NCI-H82 treated with DMSO at 0.1 percent for 48 hours (cell line): ENCODE measurements around the gene NES.

ENCODE experiments used
- DNase-seq: peaks from one replicate; lab custom pipeline; 2025; ENCODE audit not compliant: unreplicated experiment; lab: John Stamatoyannopoulos, UW

Gene NES

GRCh38 chr1:156705321-156705917, 28.2 kb upstream of the NES start, which contains the start of gene CRABP2:
Gene CRABP2 (minus strand): TSS chr1:156705583. CDS start chr1:156705446, 137 bp downstream.
- DNase-seq: peak; percentile 88

GRCh38 chr1:156704930-156705320, 27.7 kb upstream of the NES start:
- no peak for DNase-seq

DNA sequence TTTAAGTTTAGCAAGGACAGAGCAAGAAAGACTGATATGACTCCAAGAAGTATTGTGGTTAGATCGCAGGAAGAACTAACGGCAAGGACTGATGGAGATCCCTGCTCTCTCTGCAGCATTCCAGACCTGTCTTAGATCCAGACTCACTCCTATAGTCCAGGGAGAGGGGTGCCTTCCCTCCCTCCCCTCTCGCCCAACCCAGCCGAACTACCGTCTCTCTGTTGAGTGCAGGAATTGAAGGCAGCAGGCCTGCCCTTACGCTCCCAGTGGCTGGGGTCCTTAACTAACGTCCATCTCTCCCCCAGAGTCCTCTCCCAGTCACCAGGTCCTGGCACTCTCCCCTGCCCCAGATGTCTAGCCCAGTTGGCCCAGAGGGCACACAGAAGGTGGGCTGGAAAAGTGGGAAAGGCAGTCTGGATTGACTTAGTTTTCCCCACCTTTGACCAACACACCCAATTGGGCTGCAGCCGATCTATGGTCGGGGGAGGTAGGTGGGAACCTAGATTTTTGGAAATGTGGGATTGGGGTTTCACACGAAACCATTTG, 27.0 kb upstream of the NES start:
- DNase-seq: no peak

DNA sequence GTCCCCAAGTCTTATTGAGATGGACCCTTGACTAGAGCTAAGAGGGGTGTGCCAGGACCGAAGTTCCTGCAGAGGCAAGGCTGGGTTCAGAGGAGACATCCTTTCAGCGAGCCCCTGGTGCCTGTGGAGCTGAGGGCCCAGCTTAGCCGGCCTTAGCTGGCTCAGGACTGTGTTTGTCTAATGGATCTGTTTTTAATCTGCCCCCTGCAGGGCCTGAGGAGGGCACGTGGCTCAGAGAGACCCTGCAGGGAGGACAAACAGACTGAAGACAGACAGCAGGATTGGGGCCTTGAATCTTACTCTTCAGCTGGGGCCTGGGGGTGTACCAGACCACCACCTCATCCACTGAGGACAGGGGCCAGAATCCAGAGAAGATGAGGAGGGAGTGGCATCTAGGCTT, 26.5 kb upstream of the NES start:
- peak; percentile 80 for DNase-seq

DNA sequence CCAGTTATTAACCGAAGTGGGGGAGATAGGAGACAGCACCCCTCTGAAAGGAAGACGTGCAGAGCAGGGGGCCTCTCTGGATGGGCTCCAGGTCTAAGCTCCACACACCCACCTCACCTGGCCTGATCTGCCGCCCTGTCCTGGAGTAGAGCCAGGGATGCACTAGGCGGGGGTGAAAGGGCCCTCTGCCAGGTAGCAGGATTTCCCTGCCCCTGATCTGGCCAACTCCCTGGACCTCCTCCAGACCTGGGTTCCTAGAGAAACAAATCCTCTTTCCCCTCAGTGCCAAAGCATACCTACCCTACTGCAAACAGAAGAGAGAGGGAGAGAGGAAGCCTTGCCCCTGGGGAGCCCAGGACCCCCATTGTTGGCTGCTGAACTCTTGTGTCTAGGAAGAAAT, 26.1 kb upstream of the NES start:
- no peak for DNase-seq

- no peak for DNase-seq
Observed at GRCh38 chr1:156700736-156701531, 23.7 kb upstream of the NES start.

DNA sequence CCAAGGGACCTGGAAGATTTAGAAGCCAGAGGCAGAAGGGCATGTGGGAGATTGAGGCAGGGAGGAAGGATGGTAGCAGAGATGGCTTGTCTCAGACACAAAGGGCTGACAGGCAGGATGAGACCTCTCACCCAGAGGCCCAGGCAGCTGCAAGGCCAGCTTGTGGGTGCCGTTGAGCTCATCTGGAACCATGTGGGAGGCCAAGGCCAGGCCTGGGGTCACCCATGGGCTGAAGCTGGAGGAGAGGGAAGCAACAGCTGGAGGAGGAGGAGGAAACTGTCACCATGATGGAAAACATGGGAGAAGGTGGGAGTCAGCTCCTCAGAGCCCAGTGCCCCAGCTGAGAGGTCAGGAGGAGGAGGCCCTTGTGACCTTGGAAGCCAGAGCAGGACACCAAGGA, 21.8 kb upstream of the NES start:
- DNase-seq: no peak

DNA sequence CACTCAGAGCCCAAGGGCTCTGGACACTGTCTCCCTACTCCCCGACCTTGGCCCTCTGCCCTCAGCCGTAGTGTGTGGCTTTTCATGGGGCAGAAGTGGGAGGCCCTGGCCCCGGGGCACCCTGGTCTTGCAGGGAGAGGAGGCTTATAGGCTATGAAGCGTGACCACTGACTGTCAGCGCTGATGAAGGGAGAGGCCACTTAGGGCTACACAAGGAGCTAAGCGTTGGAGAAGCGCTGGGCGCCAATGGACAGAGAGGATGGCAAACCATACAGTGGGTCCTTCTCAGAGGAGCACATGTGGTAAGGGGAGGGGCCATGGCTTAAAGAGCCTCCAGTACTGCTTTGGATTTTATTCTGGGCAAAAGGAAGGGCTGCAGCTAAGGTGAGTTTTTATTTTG, 20.3 kb upstream of the NES start:
- peak; percentile 30 for DNase-seq

DNA sequence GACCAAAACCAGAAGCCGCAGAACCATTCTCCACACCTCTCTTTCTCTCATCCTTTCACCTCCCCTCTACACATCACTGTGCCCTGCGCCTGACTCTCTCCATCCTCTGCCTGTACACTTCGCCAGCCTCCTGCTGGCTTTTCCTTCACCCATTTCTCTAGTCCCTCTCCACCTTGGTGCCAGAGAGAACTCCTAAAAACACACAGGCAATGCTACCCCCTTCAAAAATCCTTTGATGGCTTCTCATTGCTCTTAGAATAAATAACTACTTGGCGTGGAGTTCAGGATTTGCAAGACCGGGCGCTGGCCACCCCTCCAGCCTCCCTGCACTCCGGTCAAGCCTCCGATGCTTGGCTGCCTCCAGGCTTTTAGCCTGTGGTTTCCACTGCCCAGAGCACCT, 19.5 kb upstream of the NES start:
- no peak for DNase-seq

DNA sequence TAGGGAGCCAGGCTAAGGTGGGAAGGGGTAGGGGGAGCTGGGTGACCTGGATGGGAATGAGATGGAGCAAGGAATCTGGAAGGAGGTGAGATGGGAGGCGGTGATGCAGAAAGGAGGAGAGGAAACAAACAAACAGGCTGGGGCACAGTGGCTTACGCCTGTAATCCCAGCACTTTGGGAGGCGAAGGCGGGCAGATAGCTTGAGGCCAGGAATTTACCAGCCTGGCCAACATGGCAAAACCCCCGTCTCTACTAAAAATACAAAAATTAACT, 17.4 kb upstream of the NES start:
- DNase-seq: no peak

- no peak for DNase-seq
Observed at GRCh38 chr1:156693848-156694689, 16.9 kb upstream of the NES start.

GRCh38 chr1:156692925-156693847, 16.0 kb upstream of the NES start:
- DNase-seq: peak; percentile 33

- DNase-seq: no peak
Observed at GRCh38 chr1:156692441-156692924, 15.3 kb upstream of the NES start.

GRCh38 chr1:156691665-156692440, 14.6 kb upstream of the NES start:
- DNase-seq: no peak

- DNase-seq: no peak
Observed at GRCh38 chr1:156691191-156691590, 14.0 kb upstream of the NES start.

DNA sequence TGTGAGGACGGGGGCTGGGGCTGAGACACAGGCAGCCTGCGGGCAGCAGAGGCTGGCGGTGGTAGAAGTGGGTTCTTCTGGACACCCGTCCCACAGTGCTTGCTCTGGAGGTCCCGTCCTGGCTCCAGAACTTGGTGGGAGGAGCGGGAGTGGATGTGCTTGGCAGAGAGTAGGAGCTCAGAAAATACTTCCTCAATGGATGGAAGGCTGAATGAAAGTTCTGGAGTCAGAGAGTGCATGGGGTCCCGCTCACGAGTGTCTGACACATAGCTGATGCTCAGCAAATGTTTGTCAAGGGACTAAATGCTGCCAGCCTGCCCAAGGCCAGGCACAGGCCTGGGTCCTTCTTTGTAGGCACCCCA, 13.4 kb upstream of the NES start:
- DNase-seq: no peak

DNA sequence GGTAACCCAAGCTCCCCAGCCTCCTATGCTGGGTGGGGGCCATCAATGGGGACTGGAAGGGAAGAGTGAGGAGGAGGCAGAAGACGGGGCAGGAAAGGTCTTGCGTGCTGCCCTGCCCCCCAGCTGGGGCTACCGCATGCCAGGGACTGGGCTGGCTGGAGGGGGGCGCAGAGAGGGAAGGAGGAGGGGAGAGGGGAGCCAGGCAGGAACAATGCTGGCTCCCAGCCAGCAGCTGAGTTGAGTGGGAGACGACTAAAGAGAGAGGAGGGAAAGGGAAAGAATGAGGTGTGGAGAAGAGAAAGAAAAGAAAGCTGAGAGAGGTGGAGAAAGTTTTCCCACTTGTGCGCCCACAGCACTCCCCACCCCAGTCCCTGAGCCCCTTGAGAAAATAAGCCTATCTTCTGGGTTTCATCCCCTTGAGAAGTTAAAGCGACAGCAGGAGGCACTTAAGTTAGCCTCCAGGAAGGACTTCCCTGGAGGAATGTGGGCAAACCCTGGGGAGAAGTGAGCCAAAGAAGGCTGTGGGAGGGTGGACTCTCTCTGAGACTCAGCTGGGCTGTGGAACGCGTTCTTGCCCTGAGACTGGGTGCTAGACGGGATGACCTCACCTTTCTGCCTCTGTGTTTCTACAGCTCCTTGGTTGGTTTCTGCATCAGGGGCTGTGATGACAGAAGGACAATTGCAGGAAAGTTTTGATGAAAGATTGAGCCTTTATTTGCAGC, 12.9 kb upstream of the NES start:
- DNase-seq: no peak

DNA sequence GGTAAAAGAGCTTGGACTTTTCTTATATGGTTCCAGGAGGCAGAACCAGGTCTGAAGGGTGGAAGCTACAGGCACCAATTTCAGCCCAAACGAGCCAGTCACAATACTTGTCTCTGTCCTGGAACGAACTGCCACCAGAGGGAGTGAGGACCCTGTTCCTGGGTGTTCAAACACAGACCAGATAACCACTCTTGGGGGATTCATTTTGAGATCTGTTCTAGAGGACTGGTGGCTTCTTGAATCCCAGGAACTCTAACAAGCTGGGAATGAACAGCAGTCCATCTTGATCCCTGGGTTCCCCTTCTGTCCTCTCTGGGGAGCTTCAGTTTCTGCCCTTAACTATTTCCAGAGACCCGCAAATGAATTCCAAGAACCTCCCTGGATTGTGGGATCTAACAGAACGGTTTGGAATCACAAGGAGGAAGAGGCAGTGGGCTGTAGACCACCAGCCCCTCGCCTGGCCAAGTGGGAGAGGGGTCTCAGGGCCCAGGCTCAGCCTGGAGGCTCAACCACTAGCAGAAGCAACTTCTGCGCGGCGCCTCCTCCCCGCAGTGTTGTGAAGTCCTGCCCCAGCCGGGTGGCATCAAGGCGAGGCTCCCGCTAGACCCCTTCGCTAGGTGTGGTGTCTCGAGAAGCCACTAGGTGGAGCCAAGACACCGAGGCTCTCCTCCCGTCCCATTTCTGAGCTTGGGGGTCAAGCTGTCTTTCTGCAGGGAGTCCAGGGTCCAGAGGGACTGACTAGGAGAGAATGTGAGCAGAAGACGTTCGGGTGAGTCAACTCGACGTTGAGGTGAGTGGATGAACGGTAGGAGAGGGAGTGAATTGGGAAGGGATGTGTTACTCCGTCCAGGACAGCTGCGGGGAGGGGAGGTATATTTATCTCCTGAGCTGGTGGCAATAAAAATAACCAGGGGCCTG, 12.1 kb upstream of the NES start:
- peak; percentile 85 for DNase-seq
